Caco-2 (cell line): ENCODE data around the gene VASH1. TPM values are rescaled to one million over a fixed set of nuclear protein-coding genes. Genes with fewer than 3 reads are reported as not detected.

Source experiments
- BruUV-seq: library from RNA; stranded (reverse); fragments of 400-500 nt; replicated peaks from 2 replicates; lab custom pipeline; 2021; lab: Mats Ljungman, UMichigan
- CTCF ChIA-PET: fragments of 300-600 bp; sonication (Branson Sonifier 250); formaldehyde crosslinking; loops from one replicate; lab custom pipeline; 2022; ENCODE audit warnings: antibody characterized with exemption; lab: Charles Lee
- POLR2A ChIA-PET: fragments of 300-600 bp; sonication (Branson Sonifier 250); formaldehyde crosslinking; loops from one replicate; lab custom pipeline; 2022; ENCODE audit warnings: antibody characterized with exemption; lab: Charles Lee
- DNase-seq, 2 experiments: peaks; one replicate each; pipeline versions ENCODE4 v3.0.0 to v3.0.0-alpha.2; 2020 to 2022
- H3K27me3 ChIP-seq: replicated peaks from 2 replicates; pipeline ENCODE4 v1.6.0; 2011; ENCODE audit warnings: low read length; ENCODE audit not compliant: control insufficient read depth, insufficient read depth
- H3K36me3 ChIP-seq: 2 replicates; pipeline ENCODE4 v1.5.1; 2011; ENCODE audit warnings: low read length; ENCODE audit not compliant: control insufficient read depth, insufficient read depth
- H3K4me1 ChIP-seq: fragments of 250-450 bp; sonication (Bioruptor Pico); 2 replicates; pipeline ENCODE4 v1.5.1; 2020; ENCODE audit warnings: mild to moderate bottlenecking
- H3K4me3 ChIP-seq: 2 replicates; pipeline ENCODE4 v1.5.1; 2011; ENCODE audit warnings: low read depth, mild to moderate bottlenecking, control low read depth, low read length
- H3K9me3 ChIP-seq: fragments of 250-450 bp; sonication (Bioruptor Pico); 2 replicates; pipeline ENCODE4 v1.5.1; 2020; ENCODE audit warnings: mild to moderate bottlenecking, moderate library complexity
- H3K27ac Mint-ChIP-seq: one replicate; pipeline ENCODE4 v1.8.0; 2022; ENCODE audit warnings: mixed read lengths; ENCODE audit not compliant: unreplicated experiment
- H3K27me3 Mint-ChIP-seq: one replicate; pipeline ENCODE4 v1.8.0; 2022; ENCODE audit warnings: mixed read lengths; ENCODE audit not compliant: insufficient read depth, unreplicated experiment
- H3K36me3 Mint-ChIP-seq: one replicate; pipeline ENCODE4 v1.8.0; 2022; ENCODE audit warnings: mild to moderate bottlenecking, mixed read lengths; ENCODE audit not compliant: insufficient read depth, unreplicated experiment
- H3K4me1 Mint-ChIP-seq: one replicate; pipeline ENCODE4 v1.8.0; 2022; ENCODE audit warnings: low read depth, mixed read lengths; ENCODE audit not compliant: unreplicated experiment
- H3K4me3 Mint-ChIP-seq: one replicate; pipeline ENCODE4 v1.8.0; 2022; ENCODE audit warnings: mild to moderate bottlenecking, moderate library complexity, mixed read lengths; ENCODE audit not compliant: unreplicated experiment
- H3K9me3 Mint-ChIP-seq: one replicate; pipeline ENCODE4 v1.8.0; 2022; ENCODE audit warnings: mixed read lengths; ENCODE audit not compliant: unreplicated experiment
- CTCF ChIP-seq, 2 experiments: fragments of 200-600 bp in 1 of 2; IDR thresholded peaks; 1 replicate in 1 of 2; 2 replicates in 1 of 2; pipeline versions ENCODE4 v1.5.1 to v1.8.0; 2011 to 2022; ENCODE audit warnings: antibody characterized with exemption in 1 of 2, control low read depth in 1 of 2, inconsistent platforms in 1 of 2, low read depth in 1 of 2, low read length in 1 of 2, mild to moderate bottlenecking in 1 of 2, moderate library complexity in 1 of 2; ENCODE audit not compliant: insufficient read depth in 1 of 2, severe bottlenecking in 1 of 2, unreplicated experiment in 1 of 2
- intact Hi-C: fragments of 100-400 bp; cut with micrococcal nuclease; formaldehyde crosslinking; loops from one replicate; pipeline ENCODE4 v1.10.0; 2022; ENCODE audit not compliant: unreplicated experiment
- total RNA-seq: library from RNA; stranded (reverse); gene quantifications from 2 replicates; pipeline ENCODE4 v1.2.3, GENCODE V29; 2022

VASH1 gene
- total RNA-seq, 1 experiment from 2014 or later = 0.18 TPM

- no peaks in the 10 kb centered on the region for H3K9me3 Mint-ChIP-seq
- intact Hi-C loops = no loop called here
Measured at GRCh38 chr14:76715101-76715500, 46.2 kb upstream of the VASH1 start.

GRCh38 chr14:76715511-76716081 lies 45.7 kb upstream of the VASH1 start:
- no peaks in the 10 kb centered on the region for H3K4me1 ChIP-seq
- POLR2A ChIA-PET = interaction anchor here (0.6 kb wide), 1 partner anchor 386 kb away, joined by 4 read pairs; no protein-coding TSS in a partner anchor
- no peak for DNase-seq
- H3K36me3 Mint-ChIP-seq = no peaks in the 10 kb centered on the region
- peaks cover 13% of the 10 kb centered on the region for H3K27me3 Mint-ChIP-seq
- H3K9me3 ChIP-seq = no peaks in the 10 kb centered on the region
- intact Hi-C loops = no loop called here
- no peak overlapping the region for H3K4me3 Mint-ChIP-seq
- BruUV-seq = no TSS peak
- no peak overlapping the region for H3K27ac Mint-ChIP-seq
- no peak for TF ChIP-seq CTCF (IDR thresholded peaks at IDR 0.05; ENCODE audit: insufficient read depth in 1 of 2, low read depth in 1 of 2, low read length in 1 of 2, severe bottlenecking in 1 of 2, unreplicated experiment in 1 of 2)
- H3K4me3 ChIP-seq = no peak overlapping the region
- CTCF ChIA-PET = no interaction called here
- no peaks in the 10 kb centered on the region for H3K9me3 Mint-ChIP-seq
- H3K4me1 Mint-ChIP-seq = no peaks in the 10 kb centered on the region
- H3K36me3 ChIP-seq = no peaks in the 10 kb centered on the region
- no peaks in the 10 kb centered on the region for H3K27me3 ChIP-seq

More at GRCh38 chr14:76715101-76715500, 46.2 kb upstream of the VASH1 start:
- no peaks in the 10 kb centered on the region for H3K4me1 ChIP-seq
- ChIA-PET POLR2A (no interaction called here), CTCF (no interaction called here)
- H3K9me3 ChIP-seq = no peaks in the 10 kb centered on the region
- no peak for TF ChIP-seq CTCF (IDR thresholded peaks at IDR 0.05; ENCODE audit: insufficient read depth in 1 of 2, low read depth in 1 of 2, low read length in 1 of 2, severe bottlenecking in 1 of 2, unreplicated experiment in 1 of 2)
- Mint-ChIP-seq H3K27me3 (peaks cover 13% of the 10 kb centered on the region), H3K4me3 (no peak overlapping the region), H3K27ac (no peak overlapping the region), H3K4me1 (no peaks in the 10 kb centered on the region), H3K36me3 (no peaks in the 10 kb centered on the region)
- no peak for DNase-seq
- BruUV-seq = no TSS peak
- H3K4me3 ChIP-seq = no peak overlapping the region
- H3K36me3 ChIP-seq = no peaks in the 10 kb centered on the region
- H3K27me3 ChIP-seq = no peaks in the 10 kb centered on the region

DNA sequence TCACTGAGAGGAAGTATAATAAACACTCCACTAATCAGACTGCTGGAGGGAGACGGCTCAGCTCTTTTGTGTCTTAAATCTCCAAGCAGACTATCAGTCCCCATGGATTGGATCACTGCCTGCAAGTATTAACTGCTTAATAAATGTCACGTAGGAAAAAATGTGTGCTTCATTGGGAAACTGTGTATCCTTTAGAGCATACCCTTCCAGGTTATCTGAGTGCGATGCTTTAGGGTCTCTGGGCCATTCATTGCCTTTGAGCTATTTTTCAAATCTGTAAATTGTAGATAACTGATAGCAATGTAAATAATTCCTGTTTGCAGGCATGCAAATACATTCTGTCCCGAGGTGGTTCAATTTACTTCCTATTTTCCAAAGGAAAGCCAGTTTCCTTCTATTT lies 45.0 kb upstream of the VASH1 start:
- peaks cover 13% of the 10 kb centered on the region for H3K27me3 Mint-ChIP-seq
- no peaks in the 10 kb centered on the region for H3K4me1 Mint-ChIP-seq
- no peak overlapping the region for H3K4me3 Mint-ChIP-seq
- ChIA-PET CTCF (no interaction called here), POLR2A (interaction anchor here (0.6 kb wide), 1 partner anchor 387 kb away, joined by 4 read pairs; no protein-coding TSS in a partner anchor)
- Histone ChIP-seq H3K4me1 (no peaks in the 10 kb centered on the region), H3K36me3 (no peaks in the 10 kb centered on the region), H3K9me3 (no peaks in the 10 kb centered on the region), H3K27me3 (no peaks in the 10 kb centered on the region), H3K4me3 (no peak overlapping the region)
- no peak overlapping the region for H3K27ac Mint-ChIP-seq
- BruUV-seq = no TSS peak
- intact Hi-C loops = no loop called here
- no peaks in the 10 kb centered on the region for H3K9me3 Mint-ChIP-seq
- TF ChIP-seq CTCF (IDR thresholded peaks at IDR 0.05; ENCODE audit: insufficient read depth in 1 of 2, low read depth in 1 of 2, low read length in 1 of 2, severe bottlenecking in 1 of 2, unreplicated experiment in 1 of 2) = no peak
- no peak for DNase-seq
- H3K36me3 Mint-ChIP-seq = no peaks in the 10 kb centered on the region
